Limb (tissue), 2 donors: Measurements from ENCODE around the gene REEP3.

Experiments used
- DNase-seq, 2 donors: peaks; one replicate each; pipeline ENCODE4 v3.0.0-alpha.2; 2016; ENCODE audit errors: extremely low spot score in 2 of 2

REEP3 gene

GRCh38 chr10:63586043-63586442 lies 64.8 kb downstream of the REEP3 start:
- no peak for DNase-seq

DNA sequence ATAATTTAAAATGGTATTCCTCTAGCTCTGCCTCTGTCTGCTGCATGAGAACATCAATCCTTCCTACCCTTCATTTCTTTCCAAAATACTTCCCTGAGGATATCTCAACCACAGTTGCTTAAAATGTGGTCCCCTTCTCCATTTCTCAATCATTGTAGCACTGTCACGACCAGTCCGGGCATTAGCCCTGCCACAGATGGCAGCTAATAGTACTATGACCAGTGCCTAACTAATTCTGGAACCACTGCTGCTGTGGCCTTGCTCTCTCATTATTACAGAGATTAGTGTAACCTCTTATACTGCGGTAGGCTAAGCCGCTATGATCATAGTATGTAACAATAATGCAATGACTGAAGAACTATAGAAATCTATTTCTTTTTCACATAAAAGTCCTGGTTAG lies 66.0 kb downstream of the REEP3 start:
- no peak for DNase-seq

GRCh38 chr10:63588436-63589167 lies 67.4 kb downstream of the REEP3 start:
- no peak for DNase-seq

DNA sequence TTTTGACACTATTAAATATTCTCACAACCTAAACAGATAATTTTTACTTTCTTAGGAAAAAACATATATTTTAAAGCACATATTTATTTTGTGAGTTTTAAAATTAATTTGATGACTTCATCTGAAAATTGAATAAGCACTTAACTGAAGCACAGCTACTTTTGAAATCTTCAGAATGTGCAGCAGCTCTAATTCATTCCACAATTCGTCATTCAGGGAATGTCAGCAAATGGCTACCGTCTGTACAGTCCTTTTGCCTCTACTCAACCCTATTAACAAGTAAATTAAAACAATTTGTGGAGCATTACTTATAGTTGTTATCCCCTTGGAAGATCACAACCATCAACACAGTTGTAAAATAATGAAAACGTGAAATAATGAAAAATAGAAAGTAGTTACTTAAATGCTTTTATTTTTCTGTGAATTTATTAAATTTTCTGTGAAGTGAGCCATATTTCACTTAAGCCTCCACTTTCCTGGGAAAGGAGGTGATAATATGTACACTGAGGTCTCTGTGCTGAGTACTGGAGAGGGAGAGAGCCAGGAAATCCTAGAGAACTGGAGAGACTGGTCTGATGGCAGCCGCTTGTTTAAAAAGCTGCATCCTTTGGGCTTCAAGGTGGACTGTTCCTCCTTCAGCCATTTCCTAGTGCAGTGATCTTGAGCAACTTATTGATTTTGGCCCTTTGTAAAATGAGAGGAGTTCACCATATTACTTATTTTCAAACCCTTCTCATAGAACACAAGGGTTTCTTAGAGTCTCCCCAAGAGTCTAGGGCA lies 70.6 kb downstream of the REEP3 start:
- DNase-seq = no peak

DNA sequence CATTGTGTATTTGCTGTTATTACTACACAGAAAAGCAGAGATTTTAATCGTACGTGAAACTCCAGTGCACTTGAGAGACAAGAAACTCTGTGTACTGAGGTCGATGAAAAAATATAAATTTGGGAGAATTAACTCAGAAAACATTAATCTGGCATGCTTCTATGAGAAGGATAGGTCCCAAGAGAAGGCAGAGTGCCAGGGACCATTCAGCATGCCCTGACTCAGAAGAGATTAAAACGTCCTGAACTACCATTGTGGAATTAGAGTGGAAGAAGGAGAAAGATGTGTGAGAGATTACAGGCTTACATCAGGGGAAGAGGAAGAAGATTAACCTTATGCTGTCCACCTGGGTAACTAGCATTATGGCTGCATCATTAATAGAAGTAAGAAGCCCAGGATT lies 72.4 kb downstream of the REEP3 start:
- DNase-seq = no peak

DNA sequence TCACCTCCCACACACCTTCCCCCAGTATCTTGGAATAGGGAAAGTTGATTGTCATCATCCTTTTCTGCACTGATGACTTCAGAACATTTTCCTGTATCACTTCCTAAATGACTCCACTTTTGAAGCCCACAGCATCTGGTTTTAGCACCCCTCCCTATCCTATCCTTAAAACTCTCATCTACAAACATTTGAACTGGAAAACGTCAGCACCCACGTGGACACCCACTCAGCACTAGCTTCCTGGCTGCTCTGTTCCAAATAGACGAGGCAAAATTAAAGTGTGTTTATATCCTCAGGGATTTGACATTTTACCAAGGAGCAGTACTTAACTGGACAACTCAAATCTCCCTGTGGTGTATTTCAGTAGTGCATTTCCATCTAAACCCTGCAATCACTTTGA lies 73.9 kb downstream of the REEP3 start:
- DNase-seq = no peak

DNA sequence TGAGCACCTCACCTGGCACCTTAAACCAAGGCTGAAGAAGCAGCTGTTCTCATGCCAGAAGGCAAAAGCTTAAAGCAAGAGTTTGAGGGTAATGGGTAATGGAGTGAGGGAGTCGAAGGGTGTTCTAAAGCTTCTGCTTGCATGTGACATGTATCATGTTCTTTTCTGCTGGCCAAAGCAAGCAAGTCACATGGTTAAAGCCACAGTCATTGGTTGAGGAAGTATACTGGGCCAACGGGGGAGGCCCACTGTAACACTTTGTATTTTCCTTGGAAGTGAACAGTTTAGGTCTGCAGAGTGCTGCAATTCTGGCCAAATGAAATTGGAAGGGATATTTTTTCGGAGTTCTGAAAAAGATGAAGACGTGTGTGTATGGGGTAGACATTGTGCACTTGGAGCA lies 75.7 kb downstream of the REEP3 start:
- no peak for DNase-seq

DNA sequence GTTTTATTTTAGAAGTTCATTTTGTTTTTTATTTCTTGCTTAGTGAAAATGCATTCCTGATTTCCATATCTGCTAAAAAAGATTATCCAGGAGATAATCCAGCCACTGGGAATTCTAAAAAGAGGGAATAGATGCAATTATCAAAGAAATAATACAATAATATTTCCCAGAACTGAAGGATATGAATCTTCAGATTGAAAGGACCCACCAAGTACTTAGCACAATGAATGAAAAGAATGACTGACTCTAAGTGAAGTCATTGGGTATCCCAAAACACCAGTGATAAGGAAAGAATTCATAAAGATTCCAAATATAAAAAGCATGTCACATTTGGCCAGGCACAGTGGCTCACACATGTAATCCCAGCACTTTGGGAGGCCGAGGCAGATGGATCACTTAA lies 79.3 kb downstream of the REEP3 start:
- no peak for DNase-seq

GRCh38 chr10:63603709-63604445 lies 82.7 kb downstream of the REEP3 start:
- no peak for DNase-seq

GRCh38 chr10:63605197-63605967 lies 84.2 kb downstream of the REEP3 start:
- DNase-seq = no peak

DNA sequence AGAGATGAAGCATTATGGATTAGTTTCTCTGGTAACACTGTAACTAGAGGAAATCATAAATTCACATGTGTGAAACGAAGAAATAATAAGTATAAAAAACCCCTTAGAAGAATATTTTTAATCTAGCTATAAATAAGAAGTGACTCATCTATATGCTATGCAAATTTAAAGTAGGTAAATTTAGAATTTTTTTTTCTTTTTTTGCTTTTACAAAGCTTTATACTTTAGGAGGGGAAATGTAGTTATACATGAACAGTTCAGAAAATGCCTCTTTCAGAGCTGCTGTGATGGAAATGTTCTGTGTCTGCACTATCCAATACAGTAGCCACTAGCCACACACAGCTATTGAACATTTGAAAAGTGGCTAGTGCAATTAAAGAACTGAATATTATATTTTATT lies 87.3 kb downstream of the REEP3 start:
- no peak for DNase-seq

- no peak for DNase-seq
Observed at GRCh38 chr10:63611078-63611477, 89.9 kb downstream of the REEP3 start.

GRCh38 chr10:63614371-63614891 lies 93.2 kb downstream of the REEP3 start:
- peak in 1 of 2 donors; percentile 70 for DNase-seq

- no peak for DNase-seq
Observed at GRCh38 chr10:63618552-63618951, 97.4 kb downstream of the REEP3 start.

DNA sequence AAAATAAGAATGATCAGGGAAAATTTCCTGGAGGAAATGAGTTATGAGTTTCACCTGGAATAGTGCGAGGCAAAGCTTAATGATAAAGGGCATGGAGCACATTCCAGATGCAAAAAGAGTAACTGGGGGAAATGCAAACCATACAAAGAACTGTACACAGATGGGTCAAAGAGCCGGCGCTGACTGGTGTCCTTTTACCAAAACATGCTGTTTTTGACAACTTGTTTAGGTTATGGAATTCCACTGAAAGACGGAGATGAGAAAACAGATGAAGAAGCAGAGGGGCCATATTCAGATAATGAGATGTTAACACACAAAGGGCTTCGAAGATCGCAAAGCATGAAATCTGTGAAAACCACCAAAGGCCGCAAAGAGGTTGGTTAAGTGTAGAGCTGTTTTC lies 98.2 kb downstream of the REEP3 start:
- DNase-seq = no peak

DNA sequence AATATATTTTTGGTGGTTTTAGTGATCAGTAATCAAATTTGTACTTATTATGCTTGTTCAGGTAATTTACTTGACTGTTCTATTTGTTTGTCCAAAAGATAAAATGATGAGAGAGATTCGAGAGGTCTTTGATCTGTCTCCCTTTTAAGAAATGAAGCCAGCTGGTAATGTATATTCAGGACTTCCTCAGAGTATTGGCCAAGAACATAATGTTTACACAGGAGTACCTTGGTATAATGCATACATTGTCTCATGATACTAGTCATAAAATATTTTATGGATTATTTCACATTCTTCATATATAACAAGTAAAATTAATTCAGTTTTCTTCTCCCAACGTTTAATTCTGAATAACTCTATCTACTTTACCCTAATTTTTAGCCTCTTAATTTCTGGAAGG lies 100.9 kb downstream of the REEP3 start:
- no peak for DNase-seq

- DNase-seq = no peak
Observed at GRCh38 chr10:63624701-63625100, 103.5 kb downstream of the REEP3 start.

GRCh38 chr10:63627396-63627795 lies 106.2 kb downstream of the REEP3 start:
- DNase-seq = no peak

DNA sequence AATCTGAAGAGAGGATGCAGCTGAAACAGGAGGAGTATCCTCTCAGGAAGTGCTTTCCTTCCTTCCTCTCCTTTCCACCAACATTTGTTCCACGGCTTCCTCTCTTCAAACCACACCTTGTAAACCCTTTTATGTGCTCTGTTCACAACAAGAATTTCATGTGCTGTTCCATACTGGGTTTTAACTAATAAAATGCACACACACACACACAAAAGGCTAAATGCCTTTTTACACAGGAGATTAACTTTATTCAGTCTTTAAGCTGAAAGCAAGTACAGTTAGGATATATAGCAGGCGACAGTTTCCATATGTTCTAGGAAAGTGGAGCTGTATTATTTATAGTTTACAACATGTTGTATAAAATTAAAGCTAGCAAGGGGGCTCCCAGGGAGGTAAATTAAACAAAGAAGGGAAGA lies 106.7 kb downstream of the REEP3 start:
- no peak for DNase-seq

DNA sequence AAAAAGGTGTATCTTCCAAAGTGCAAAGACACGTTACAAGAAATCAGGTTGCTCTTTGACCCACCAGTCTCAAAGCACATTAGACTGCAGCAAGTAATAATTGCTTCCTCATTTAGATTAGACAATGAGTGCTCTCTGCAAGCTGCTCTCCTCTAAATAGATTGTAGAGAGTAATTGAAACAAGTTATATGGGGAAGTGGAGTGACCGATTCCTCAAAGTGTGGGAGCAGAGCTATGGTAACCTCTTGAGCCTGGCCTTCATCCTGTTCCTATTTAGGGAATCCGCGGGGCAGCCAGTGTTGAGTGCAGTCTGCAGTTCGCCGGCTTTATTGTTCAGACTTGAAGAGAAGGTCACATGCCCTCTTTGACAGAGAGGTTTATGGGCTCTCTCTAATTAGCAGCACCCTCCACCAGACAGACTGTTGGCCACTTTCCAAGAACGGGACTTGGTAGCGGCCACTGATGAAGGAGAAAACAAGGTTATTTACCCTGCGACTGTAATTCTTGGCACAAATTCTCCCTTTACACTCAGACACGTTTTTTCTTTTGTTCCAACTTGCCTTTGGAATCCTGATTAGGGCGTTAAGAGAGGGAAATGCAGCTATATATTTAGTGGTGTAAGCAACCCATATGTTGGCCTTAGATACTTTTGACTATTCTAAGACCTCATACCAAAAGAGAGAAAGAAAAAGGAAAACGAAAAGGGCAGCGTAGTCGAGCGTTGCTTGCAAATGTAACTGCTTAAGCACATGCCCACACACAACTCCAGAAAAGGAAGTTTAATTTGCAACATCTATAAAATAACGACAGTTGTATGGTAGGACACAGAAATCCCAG lies 107.5 kb downstream of the REEP3 start:
- peak; percentile 70 to 73 for DNase-seq
